NB4 (cell line): Measurements from ENCODE around the gene BMP7.

Experiments used
- CTCF ChIP-seq: IDR thresholded peaks from one replicate; pipeline ENCODE4 v1.5.1; 2012; ENCODE audit warnings: low read depth, low read length
- MYC ChIP-seq: IDR thresholded peaks from 2 replicates; pipeline ENCODE4 v1.6.1; 2011; ENCODE audit warnings: low read depth, low read length
- POLR2A ChIP-seq: IDR thresholded peaks from 2 replicates; pipeline ENCODE4 v1.6.1; 2011; ENCODE audit warnings: mild to moderate bottlenecking; ENCODE audit not compliant: insufficient read length; ENCODE audit errors: extremely low read depth
- TF ChIP-seq, protein P1 (sequence below): IDR thresholded peaks from 2 replicates; pipeline ENCODE4 v1.6.1; 2011; ENCODE audit warnings: low read depth, low read length

- TF ChIP-seq POLR2A, result no peak
- TF ChIP-seq CTCF, result no peak
- TF ChIP-seq MYC, result no peak
- TF ChIP-seq, protein P1, sequence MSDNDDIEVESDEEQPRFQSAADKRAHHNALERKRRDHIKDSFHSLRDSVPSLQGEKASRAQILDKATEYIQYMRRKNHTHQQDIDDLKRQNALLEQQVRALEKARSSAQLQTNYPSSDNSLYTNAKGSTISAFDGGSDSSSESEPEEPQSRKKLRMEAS, result no peak
Measured at GRCh38 chr20:57249073-57249472, 17.4 kb downstream of the BMP7 start.
